ENCODE data around the gene IL32. TPM values are rescaled to one million over a fixed set of nuclear protein-coding genes. Genes with fewer than 3 reads are reported as not detected.

The IL32 gene
- polyA plus RNA-seq, 1 donor from 2014 or later, result not detected

- no peak overlapping the region for H3K4me3 ChIP-seq (ENCODE audit: low read length)
- no peaks in the 10 kb centered on the region for H3F3A ChIP-seq (ENCODE audit: insufficient read depth, low read length, poor library complexity, severe bottlenecking)
- no peak overlapping the region for H3K4me2 ChIP-seq (ENCODE audit: low read length)
- H3K27ac ChIP-seq (ENCODE audit: low read length), result no peak overlapping the region
- no peaks in the 10 kb centered on the region for H3K79me2 ChIP-seq (replicated peaks; ENCODE audit: insufficient read depth, low read length)
- no peaks in the 10 kb centered on the region for H3K9me2 ChIP-seq (ENCODE audit: insufficient read depth, low read length)
- no peak overlapping the region for H3K9ac ChIP-seq (ENCODE audit: low read length)
- no peaks in the 10 kb centered on the region for H3K9me3 ChIP-seq (ENCODE audit: low read length)
- H3K27me3 ChIP-seq (ENCODE audit: insufficient read depth, low read depth, low read length), result no peaks in the 10 kb centered on the region
- no peak for TF ChIP-seq EP300 (conservative IDR thresholded peaks at IDR 0.05; ENCODE audit: poor library complexity, severe bottlenecking)
- TF ChIP-seq TAF1 (IDR thresholded peaks at IDR 0.05; ENCODE audit: low read depth), result no peak
- no peak for TF ChIP-seq CTCF (IDR thresholded peaks at IDR 0.05; ENCODE audit: poor library complexity, severe bottlenecking)
- no peak for TF ChIP-seq MXI1 (conservative IDR thresholded peaks at IDR 0.05; ENCODE audit: poor library complexity, severe bottlenecking)
- TF ChIP-seq POLR2AphosphoS5 (IDR thresholded peaks at IDR 0.05), result no peak
- H3K36me3 ChIP-seq (ENCODE audit: insufficient read depth, low read length), result no peaks in the 10 kb centered on the region
- H2AFZ ChIP-seq (ENCODE audit: low read depth, low read length), result no peak overlapping the region
- no peaks in the 10 kb centered on the region for H4K20me1 ChIP-seq (ENCODE audit: insufficient read depth)
These were observed 2.9 kb upstream of the IL32 start for GRCh38 chr16:3062553-3062952.

- Histone ChIP-seq H2AFZ (ENCODE audit: low read depth, low read length) (no peak overlapping the region), H3F3A (ENCODE audit: insufficient read depth, low read length, poor library complexity, severe bottlenecking) (no peaks in the 10 kb centered on the region), H3K4me2 (ENCODE audit: low read length) (no peak overlapping the region), H3K36me3 (ENCODE audit: insufficient read depth, low read length) (no peaks in the 10 kb centered on the region), H3K27ac (ENCODE audit: low read length) (no peak overlapping the region), H3K27me3 (ENCODE audit: insufficient read depth, low read depth, low read length) (no peaks in the 10 kb centered on the region), H3K79me2 (replicated peaks; ENCODE audit: insufficient read depth, low read length) (no peaks in the 10 kb centered on the region), H4K20me1 (ENCODE audit: insufficient read depth) (no peaks in the 10 kb centered on the region), H3K9me2 (ENCODE audit: insufficient read depth, low read length) (no peaks in the 10 kb centered on the region), H3K4me3 (ENCODE audit: low read length) (no peak overlapping the region), H3K9me3 (ENCODE audit: low read length) (no peaks in the 10 kb centered on the region), H3K9ac (ENCODE audit: low read length) (no peak overlapping the region)
- TF ChIP-seq MXI1 (conservative IDR thresholded peaks at IDR 0.05; ENCODE audit: poor library complexity, severe bottlenecking), result no peak
- TF ChIP-seq EP300 (conservative IDR thresholded peaks at IDR 0.05; ENCODE audit: poor library complexity, severe bottlenecking), result no peak
- no peak for TF ChIP-seq TAF1 (IDR thresholded peaks at IDR 0.05; ENCODE audit: low read depth)
- no peak for TF ChIP-seq POLR2AphosphoS5 (IDR thresholded peaks at IDR 0.05)
- no peak for TF ChIP-seq CTCF (IDR thresholded peaks at IDR 0.05; ENCODE audit: poor library complexity, severe bottlenecking)
- TF ChIP-seq SMC3 (conservative IDR thresholded peaks at IDR 0.05; ENCODE audit: poor library complexity), result no peak
- TF ChIP-seq REST (IDR thresholded peaks at IDR 0.05; ENCODE audit: borderline replicate concordance), result no peak
- no peak for TF ChIP-seq RAD21 (conservative IDR thresholded peaks at IDR 0.05)
- TF ChIP-seq EZH2 (IDR thresholded peaks at IDR 0.05; ENCODE audit: borderline replicate concordance, insufficient read depth, low read length, poor library complexity, severe bottlenecking), result no peak
These were observed 1.6 kb upstream of the IL32 start for GRCh38 chr16:3063625-3064386.
